Fibroblast of peridontal ligament (primary cell): ENCODE results near the gene ARHGEF26.
"Not testable (repeated sequence)": the region's sequence is repeated elsewhere in the genome, so short reads cannot be mapped to it uniquely, and the experiment has no call there.

Experiments
- DNase-seq: peaks from one replicate; pipeline ENCODE4 v3.0.0-alpha.2; 2010; ENCODE audit errors: extremely low read depth

ARHGEF26 gene

GRCh38 chr3:154120961-154121700 is at the start of gene ARHGEF26:
Gene ARHGEF26, plus strand, starts transcription at chr3:154121390. Its CDS starts 603 bp downstream, at chr3:154121993.
- DNase-seq = peak; percentile 42

GRCh38 chr3:154074966-154075365 is 46.2 kb upstream of the ARHGEF26 start:
- no peak for DNase-seq

GRCh38 chr3:154078672-154079071 is 42.5 kb upstream of the ARHGEF26 start:
- no peak for DNase-seq

GRCh38 chr3:154081305-154081704 is 39.9 kb upstream of the ARHGEF26 start:
- no peak for DNase-seq

GRCh38 chr3:154085071-154085470 is 36.1 kb upstream of the ARHGEF26 start:
- no peak for DNase-seq

- no peak for DNase-seq
These were observed 35.4 kb upstream of the ARHGEF26 start for GRCh38 chr3:154085799-154086198.

- no peak for DNase-seq
These were observed 34.9 kb upstream of the ARHGEF26 start for GRCh38 chr3:154086286-154086685.

GRCh38 chr3:154087756-154088480 is 33.3 kb upstream of the ARHGEF26 start:
- DNase-seq = not testable (repeated sequence)

- DNase-seq = peak; percentile 14
These were observed 31.5 kb upstream of the ARHGEF26 start for GRCh38 chr3:154089421-154090420.

- DNase-seq = no peak
These were observed 27.1 kb upstream of the ARHGEF26 start for GRCh38 chr3:154094051-154094450.

- peak; percentile 66 for DNase-seq
These were observed 25.3 kb upstream of the ARHGEF26 start for GRCh38 chr3:154095832-154096421.

GRCh38 chr3:154098376-154098775 is 22.8 kb upstream of the ARHGEF26 start:
- DNase-seq = peak; percentile 2

GRCh38 chr3:154100556-154100955 is 20.6 kb upstream of the ARHGEF26 start:
- DNase-seq = no peak

GRCh38 chr3:154101250-154101649 is 19.9 kb upstream of the ARHGEF26 start:
- DNase-seq = no peak

- no peak for DNase-seq
These were observed 19.0 kb upstream of the ARHGEF26 start for GRCh38 chr3:154102225-154102624.

- DNase-seq = no peak
These were observed 15.8 kb upstream of the ARHGEF26 start for GRCh38 chr3:154105218-154105975.

- no peak for DNase-seq
These were observed 9.7 kb upstream of the ARHGEF26 start for GRCh38 chr3:154111365-154111935.

- DNase-seq = no peak
These were observed 8.9 kb upstream of the ARHGEF26 start for GRCh38 chr3:154112146-154112852.

GRCh38 chr3:154113609-154114008 is 7.6 kb upstream of the ARHGEF26 start:
- DNase-seq = no peak

- no peak for DNase-seq
These were observed 5.9 kb upstream of the ARHGEF26 start for GRCh38 chr3:154115332-154115731.
